SU-DHL-6 (cell line): ENCODE measurements around the gene FTCD.

ENCODE experiments used
- H2AFZ ChIP-seq: fragments of 200-600 bp; sonication (generic); 2 replicates; pipeline ENCODE4 v1.6.1; 2014; ENCODE audit warnings: low read depth, mild to moderate bottlenecking, moderate library complexity, mixed read lengths, antibody characterized with exemption, low read length; ENCODE audit not compliant: severe bottlenecking
- H3F3A ChIP-seq: fragments of 200-600 bp; shearing (Covaris generic); 2 replicates; pipeline ENCODE4 v1.6.0; 2016; ENCODE audit warnings: antibody characterized with exemption, mild to moderate bottlenecking; ENCODE audit not compliant: insufficient read depth
- H3K27ac ChIP-seq: fragments of 200-600 bp; sonication (generic); 2 replicates; pipeline ENCODE4 v1.5.1; 2016; ENCODE audit warnings: low read depth, mild to moderate bottlenecking, low read length, moderate library complexity, mixed read lengths
- H3K27me3 ChIP-seq: fragments of 200-600 bp; sonication (generic), shearing (Covaris generic); 2 replicates; pipeline ENCODE4 v1.6.0; 2014; ENCODE audit warnings: mild to moderate bottlenecking, low read length
- H3K36me3 ChIP-seq: fragments of 200-600 bp; sonication (generic); 2 replicates; pipeline ENCODE4 v1.6.1; 2014; ENCODE audit warnings: mild to moderate bottlenecking, low read length, mixed read lengths
- H3K4me2 ChIP-seq: fragments of 300-600, 200-600 bp; shearing (Covaris generic), sonication (generic); 2 replicates; pipeline ENCODE4 v1.6.0; 2014; ENCODE audit warnings: low read length, low read depth, mild to moderate bottlenecking; ENCODE audit not compliant: poor library complexity, severe bottlenecking
- H3K4me3 ChIP-seq: fragments of 200-600 bp; sonication (generic); 2 replicates; pipeline ENCODE4 v1.5.1; 2014; ENCODE audit warnings: antibody characterized with exemption, low read length, mild to moderate bottlenecking, mixed read lengths; ENCODE audit not compliant: insufficient read depth, poor library complexity, severe bottlenecking
- H3K79me2 ChIP-seq: fragments of 200-600 bp; sonication (generic); 2 replicates; pipeline ENCODE4 v1.6.1; 2014; ENCODE audit warnings: mild to moderate bottlenecking, low read length, moderate library complexity; ENCODE audit not compliant: insufficient read depth
- H3K9ac ChIP-seq: fragments of 200-600 bp; sonication (generic); 2 replicates; pipeline ENCODE4 v1.7.0; 2014; ENCODE audit warnings: mild to moderate bottlenecking, low read length
- H3K9me2 ChIP-seq: fragments of 200-600 bp; sonication (generic); replicated peaks from 2 replicates; pipeline ENCODE4 v1.6.1; 2014; ENCODE audit warnings: low read length; ENCODE audit not compliant: insufficient read depth
- H3K9me3 ChIP-seq: fragments of 200-600 bp; sonication (generic); 2 replicates; pipeline ENCODE4 v1.6.1; 2014; ENCODE audit warnings: low read length, mixed read lengths; ENCODE audit not compliant: insufficient read depth
- H4K20me1 ChIP-seq: fragments of 200-600 bp; sonication (generic); 2 replicates; pipeline ENCODE4 v1.6.1; 2014; ENCODE audit warnings: low read depth, mild to moderate bottlenecking, antibody characterized with exemption, low read length, moderate library complexity, mixed read lengths
- CTCF ChIP-seq: fragments of 200-600 bp; sonication (generic); IDR thresholded peaks from one replicate; pipeline ENCODE4 v1.5.1; 2017; ENCODE audit warnings: antibody characterized with exemption, mild to moderate bottlenecking, low read length, moderate library complexity; ENCODE audit not compliant: insufficient read depth, poor library complexity, severe bottlenecking
- EZH2phosphoT487 ChIP-seq: fragments of 200-600 bp; sonication (generic), shearing (Covaris generic); conservative IDR thresholded peaks from 2 replicates; pipeline ENCODE4 v1.6.1; 2018; ENCODE audit warnings: mild to moderate bottlenecking, antibody characterized with exemption, low read length, moderate library complexity, mixed read lengths

FTCD gene

GRCh38 chr21:46128106-46128932 is 27.1 kb downstream of the FTCD start:
- no peak overlapping the region for H2AFZ ChIP-seq
- TF ChIP-seq CTCF (no peak), EZH2phosphoT487 (no peak)
- no peaks in the 10 kb centered on the region for H3K9me2 ChIP-seq
- H3K9me3 ChIP-seq = no peaks in the 10 kb centered on the region
- H3K79me2 ChIP-seq = no peaks in the 10 kb centered on the region
- no peaks in the 10 kb centered on the region for H3K27me3 ChIP-seq
- H3K9ac ChIP-seq = no peak overlapping the region
- no peaks in the 10 kb centered on the region for H4K20me1 ChIP-seq
- no peak overlapping the region for H3K4me3 ChIP-seq
- no peak overlapping the region for H3K4me2 ChIP-seq
- H3F3A ChIP-seq = no peaks in the 10 kb centered on the region
- H3K36me3 ChIP-seq = no peaks in the 10 kb centered on the region
- H3K27ac ChIP-seq = no peak overlapping the region

GRCh38 chr21:46127239-46128105 is 27.9 kb downstream of the FTCD start:
- H3K9me2 ChIP-seq = no peaks in the 10 kb centered on the region
- H3K36me3 ChIP-seq = no peaks in the 10 kb centered on the region
- H3K79me2 ChIP-seq = no peaks in the 10 kb centered on the region
- H3K27me3 ChIP-seq = no peaks in the 10 kb centered on the region
- H3F3A ChIP-seq = no peaks in the 10 kb centered on the region
- TF ChIP-seq EZH2phosphoT487 = no peak
- TF ChIP-seq CTCF = no peak
- no peak overlapping the region for H2AFZ ChIP-seq
- no peak overlapping the region for H3K9ac ChIP-seq
- H3K27ac ChIP-seq = no peak overlapping the region
- no peaks in the 10 kb centered on the region for H3K9me3 ChIP-seq
- H3K4me3 ChIP-seq = no peak overlapping the region
- H4K20me1 ChIP-seq = no peaks in the 10 kb centered on the region
- no peak overlapping the region for H3K4me2 ChIP-seq

DNA sequence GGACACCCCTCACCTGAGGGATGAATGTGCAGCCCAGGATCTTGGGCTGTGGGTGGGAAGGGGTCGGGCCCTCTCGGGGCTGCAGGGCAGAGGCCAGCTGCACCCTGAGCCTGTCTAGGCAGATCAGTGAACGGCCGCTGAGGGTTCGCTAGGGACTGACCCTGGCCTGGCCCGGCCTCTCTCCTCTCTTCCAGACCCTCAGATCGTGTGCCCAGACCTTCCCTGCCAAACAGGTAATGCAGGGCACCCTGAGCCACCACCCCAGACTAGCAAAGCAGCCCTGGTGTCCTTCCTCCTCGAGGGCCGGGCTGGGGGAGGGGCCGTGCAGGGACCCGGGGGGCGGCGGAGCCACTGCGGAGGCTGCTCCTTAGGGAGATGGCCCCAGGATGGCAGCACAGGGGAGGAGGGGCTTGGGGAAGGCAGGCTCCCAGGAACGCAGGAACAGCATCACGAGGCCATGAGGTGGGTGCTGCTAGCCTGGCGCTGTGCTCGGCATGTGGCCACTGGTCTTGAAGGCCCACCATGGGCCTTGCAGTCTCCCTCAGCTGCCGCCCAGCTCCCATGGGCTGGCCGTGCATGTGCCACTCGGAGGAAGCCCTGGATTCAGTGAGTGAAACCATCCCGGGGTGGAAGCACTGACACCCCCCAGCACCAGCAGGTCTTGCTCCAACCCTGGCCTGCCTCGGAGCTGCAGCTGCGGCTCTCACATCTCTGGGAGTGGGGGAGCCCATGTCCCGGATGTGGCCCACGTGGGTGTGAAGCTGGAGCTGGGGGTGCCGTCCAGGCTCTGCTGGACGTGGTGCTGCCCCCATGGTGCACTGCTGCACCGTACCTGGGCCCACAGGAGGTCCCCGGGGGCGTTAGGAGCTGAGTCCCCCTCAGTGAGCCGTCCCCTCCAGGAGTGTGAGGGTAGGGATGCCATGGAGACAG is 28.8 kb downstream of the FTCD start:
- H3K27ac ChIP-seq = no peak overlapping the region
- H3K36me3 ChIP-seq = no peaks in the 10 kb centered on the region
- H3K9me3 ChIP-seq = no peaks in the 10 kb centered on the region
- no peak overlapping the region for H3K4me3 ChIP-seq
- no peak overlapping the region for H3K9ac ChIP-seq
- no peak overlapping the region for H2AFZ ChIP-seq
- H4K20me1 ChIP-seq = no peaks in the 10 kb centered on the region
- H3K79me2 ChIP-seq = no peaks in the 10 kb centered on the region
- no peaks in the 10 kb centered on the region for H3K9me2 ChIP-seq
- no peak for TF ChIP-seq EZH2phosphoT487
- TF ChIP-seq CTCF = no peak
- H3F3A ChIP-seq = no peaks in the 10 kb centered on the region
- H3K27me3 ChIP-seq = no peaks in the 10 kb centered on the region
- H3K4me2 ChIP-seq = no peak overlapping the region
